Erythroblast (primary cell): Measurements from ENCODE around the gene TTC33.

ENCODE experiments used
- GATA1 ChIP-seq: IDR thresholded peaks from 2 replicates; pipeline ENCODE4 v1.6.1; 2011; ENCODE audit warnings: low read depth, mild to moderate bottlenecking, control low read depth, low read length, moderate library complexity
- POLR2A ChIP-seq: IDR thresholded peaks from 2 replicates; pipeline ENCODE4 v1.6.1; 2011; ENCODE audit warnings: mild to moderate bottlenecking, low read length

DNA sequence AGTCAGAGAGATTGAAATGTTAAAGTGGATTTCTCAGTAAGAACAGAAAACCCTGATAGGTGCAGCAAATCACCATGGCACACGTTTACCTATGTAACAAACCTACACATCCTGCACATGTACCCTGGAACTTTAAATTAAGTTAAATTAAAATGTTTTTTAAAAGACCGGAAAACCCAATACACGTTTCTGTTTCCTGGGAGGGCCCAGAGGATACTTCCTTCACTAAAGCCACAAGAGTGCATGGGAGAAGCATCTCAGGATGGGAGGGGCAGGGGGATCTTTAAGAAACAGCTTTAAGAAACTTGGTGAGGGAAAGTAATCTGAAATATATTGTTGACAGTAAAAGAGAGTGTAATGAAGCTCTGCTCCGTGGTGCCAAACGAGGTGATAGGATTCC lies 240.8 kb downstream of the TTC33 start:
- TF ChIP-seq POLR2A (no peak), GATA1 (no peak)
